HG03457 (cell line): Measurements from ENCODE around the gene CDK2AP2.

Source experiments
- ATAC-seq: cut with Tn5 transposase; IDR thresholded peaks from one replicate; pipeline ENCODE4 v1.9.1; 2021; ENCODE audit warnings: moderate number of reproducible peaks; ENCODE audit not compliant: unreplicated experiment

CDK2AP2 gene

DNA sequence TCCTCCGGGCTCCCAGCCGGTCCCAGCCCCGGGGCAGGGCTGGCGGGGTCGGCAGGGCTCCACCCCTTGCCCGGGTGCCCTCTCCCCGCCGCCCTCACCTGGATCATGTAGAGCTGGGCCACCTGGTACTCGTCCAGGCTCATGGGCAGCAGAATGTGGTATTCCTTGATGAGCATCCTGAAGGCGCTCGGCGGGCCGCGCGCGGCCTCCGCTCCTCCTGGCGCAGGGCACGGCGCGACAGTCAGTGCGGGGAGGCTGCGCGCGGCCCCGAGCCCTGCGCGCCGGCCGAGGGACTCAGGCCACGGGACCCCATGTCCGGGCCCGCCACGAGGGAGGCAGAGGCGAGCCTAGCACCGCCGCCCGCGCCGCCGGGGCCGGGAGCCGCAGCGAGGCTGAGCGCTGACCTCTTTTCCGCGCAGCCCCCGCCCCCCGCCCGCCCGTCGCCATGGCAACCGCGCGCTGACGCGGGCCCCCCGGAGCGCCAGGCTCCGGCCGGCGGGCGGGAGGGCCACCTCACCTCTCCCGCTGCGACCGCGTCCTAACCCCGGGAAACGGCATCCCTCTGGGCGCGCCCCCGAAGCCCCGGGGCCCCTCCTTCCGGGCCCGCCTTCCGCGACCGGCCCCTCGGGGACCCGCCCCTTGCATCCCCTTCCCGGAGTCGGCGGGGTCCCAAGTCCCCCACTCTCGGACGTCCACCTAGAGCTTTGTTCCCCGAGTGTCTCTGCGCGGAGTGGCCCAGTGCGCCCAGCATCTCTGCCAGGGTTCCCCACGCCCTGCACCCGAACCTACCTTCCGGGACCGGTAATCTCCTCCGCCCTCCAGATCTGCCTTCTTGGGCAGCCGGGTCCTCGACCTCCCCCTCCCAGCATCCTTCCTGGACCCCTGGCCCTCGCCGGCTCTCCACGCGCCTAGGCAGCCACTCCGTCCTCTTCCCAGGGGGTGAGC lies 3.7 kb downstream of the CDK2AP2 start:
- no peak for ATAC-seq

DNA sequence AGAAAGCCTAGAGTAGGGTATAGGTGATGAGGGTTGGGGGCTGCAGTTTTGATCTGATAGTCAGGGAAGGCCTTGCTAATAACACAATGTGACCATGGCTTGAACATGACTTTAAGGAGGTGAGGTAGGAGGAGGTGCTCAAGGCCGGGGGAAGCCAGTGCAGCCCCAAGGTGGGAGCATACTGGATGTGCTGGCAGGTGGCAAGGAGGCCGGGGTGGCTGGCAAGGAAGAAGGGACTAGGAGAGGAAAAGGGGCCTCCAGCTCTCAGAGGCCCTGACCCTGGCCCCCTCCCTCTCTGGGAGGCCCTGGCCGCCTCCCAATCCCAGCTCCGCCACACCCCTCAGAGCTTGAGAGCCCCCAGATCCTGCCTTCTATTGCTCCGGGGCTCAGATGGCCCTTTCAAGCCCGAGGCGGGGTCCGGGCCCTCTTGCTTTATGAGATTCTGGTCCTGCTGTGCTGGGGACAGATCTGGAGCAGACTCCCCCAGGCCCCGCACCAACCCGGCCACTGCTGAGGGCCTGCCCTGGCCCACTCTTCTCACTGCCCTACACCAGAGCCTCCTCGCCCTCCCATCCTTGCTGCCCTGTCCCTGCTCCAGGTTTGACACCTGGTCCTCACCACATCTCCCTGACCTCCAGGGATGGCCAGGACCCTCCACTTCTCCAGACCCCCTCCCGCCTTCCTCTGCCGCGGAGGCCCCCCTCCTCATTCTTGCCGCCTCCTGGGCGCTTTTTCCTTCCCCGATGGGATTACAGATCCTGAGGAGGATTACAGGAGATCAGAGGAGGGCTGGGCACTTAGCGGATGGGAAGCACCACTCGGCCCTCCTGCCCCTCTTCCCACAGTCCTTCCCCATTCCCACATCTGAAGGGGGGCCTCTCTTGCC lies 4.6 kb downstream of the CDK2AP2 start:
- no peak for ATAC-seq

DNA sequence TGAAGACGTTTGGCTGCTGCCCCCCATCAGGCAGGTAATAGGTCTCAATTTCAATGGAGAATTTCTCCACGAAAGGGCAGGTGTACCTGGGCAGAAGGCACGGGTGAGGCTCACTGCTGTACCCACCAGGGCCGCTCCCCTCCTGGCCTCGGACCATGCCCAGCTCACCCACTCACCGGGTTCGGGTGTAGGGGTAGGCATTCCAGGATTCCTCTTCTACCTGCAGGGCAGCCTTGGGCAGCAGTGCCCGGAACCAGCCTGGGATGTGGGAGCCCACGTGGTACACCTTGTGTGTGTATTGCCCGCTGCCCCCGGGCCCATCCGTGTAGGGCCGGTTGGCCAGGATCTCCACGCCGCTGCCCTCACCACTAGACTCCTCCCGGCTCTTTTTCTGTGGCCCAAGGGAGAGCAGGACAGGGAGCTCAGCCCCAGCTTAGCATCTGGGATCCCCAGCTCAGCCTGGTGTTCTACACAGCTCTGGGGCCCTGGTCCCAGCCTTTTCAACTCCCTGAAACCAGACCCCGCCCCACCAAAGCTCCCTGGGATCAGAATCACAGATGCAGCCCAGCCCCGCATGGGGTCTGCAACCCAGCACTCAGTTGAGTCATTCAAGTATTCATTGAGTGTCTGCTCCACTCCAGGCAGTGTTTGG lies 5.5 kb downstream of the CDK2AP2 start:
- no peak for ATAC-seq

DNA sequence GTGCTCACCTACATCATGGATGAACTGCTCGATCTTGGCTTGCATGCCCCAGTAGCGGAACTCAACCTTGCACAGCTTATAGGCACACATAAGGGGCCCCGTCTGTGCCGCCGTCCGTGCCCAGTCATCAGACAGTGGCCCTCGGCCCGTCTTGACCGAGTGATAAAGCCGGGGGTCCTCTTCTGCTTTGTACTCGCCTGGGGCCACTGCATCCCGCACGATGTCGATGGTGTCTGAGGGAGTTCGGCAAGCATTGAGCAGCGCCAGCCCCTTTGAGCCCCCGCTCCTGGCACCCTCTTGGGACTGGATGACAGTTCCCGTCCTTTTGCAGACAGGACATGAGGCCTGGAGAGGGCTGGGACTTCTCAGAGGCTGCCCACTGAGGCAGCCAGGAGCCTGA lies 6.1 kb downstream of the CDK2AP2 start:
- no peak for ATAC-seq

DNA sequence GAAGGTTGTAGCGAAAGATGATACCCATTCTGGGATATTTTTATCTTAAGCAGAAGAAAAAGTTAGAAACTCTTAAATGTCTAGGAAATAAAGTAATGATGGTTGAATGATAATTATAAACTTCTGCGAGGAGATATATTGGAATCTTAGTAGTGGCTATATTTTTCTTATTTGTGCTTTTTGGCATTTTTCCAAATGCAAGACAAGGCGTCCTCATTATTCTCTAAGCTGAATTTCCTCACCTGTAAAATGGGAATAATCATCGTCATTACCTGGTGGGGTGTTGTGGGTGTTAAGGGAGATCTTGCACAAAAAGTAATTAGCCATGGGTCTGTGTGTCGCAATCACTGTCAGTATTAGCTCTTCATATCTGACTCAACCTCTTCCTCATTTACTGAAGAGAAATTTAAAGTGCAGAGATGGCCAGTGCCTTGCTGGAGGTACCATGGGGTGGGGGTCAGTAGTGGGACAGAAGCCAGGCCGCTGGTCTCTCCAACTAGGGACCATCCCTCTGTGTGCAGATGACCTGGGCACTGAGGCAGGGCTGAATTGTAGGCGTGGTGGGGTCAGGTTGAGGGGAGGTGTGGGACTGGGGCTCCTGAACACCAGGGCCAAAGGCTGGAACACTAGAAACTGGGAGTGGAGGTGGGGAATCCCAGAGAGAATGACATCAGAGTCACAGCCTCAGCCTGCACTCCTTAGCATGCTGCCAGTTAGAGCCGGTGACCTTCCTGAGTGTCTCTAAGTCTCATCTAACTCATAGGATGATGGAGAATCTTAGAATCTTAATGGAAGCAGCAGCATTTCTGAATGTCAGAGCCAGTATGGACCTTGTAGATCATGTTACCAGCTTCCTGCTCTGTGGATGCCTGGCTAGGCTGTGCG lies 6.9 kb downstream of the CDK2AP2 start:
- no peak for ATAC-seq

DNA sequence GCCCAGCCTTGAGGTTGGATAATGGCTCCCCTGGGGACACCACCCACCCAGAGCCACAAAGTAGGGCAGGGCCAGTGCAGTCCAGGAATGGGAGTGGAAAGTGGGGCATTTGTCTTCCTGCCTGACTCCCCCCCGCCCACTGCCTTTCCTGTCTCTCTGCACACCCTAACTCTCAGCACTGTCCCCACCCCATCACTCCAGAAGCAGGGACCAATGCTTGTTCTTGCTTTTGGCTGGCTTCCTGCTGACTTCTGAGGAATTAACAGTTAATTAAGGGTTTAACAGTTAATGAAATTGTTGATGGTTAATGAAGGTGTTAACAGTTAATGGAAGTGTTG lies 7.5 kb downstream of the CDK2AP2 start:
- ATAC-seq, result no peak

DNA sequence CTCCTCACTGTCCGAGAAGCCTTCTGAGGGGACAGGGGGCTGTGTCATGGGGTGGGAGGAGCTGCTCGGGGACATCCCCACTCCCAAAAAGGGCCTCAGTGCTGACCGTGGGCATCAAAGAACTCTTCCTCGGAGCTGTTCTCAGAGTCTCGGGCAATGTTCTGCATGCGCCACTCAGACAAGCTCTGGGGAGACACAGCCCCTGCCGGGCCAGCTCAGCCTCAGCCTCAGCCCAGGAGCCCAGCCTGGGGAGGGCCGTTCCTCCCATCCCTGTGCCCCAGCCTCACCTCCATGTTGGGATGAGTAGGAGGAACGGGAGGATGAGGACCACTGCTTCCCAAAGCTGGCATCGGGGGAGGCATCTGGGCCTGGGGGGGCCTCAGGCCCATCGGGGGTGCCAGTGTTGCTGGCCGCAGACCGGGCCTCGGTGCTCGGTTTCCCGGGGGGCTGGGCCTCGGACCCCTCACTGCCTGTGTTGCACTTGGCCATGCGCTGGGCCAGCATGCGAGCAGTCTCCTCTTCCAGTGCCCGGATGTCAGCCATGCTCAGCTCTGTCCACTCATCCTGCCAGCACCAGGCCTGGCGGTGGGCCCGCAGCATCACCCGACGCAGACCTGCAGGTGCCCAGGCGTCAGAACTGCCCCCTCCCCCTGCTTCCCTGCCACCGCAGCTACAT lies 8.0 kb downstream of the CDK2AP2 start:
- no peak for ATAC-seq

DNA sequence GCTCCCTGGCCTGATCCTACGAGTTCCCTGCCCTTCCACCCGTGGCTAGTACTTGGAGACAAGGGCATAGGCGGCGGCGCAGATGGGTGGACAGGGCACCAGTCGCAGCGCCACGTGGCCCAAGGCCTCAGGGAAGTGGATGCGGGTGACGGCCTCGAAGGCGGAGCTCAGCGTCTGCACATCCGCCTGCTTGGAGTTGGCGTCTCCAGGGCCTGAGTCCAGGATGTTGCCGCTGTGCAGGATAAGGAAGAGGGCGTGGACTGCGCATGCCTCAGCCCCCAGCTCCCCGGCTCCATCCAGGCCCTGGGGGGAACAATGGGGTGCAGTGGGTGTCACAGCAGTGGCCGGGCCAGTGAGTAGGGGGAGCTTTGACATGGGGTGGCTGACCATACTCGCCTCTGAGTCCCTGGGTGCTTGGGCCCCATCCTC lies 9.4 kb downstream of the CDK2AP2 start:
- no peak for ATAC-seq

DNA sequence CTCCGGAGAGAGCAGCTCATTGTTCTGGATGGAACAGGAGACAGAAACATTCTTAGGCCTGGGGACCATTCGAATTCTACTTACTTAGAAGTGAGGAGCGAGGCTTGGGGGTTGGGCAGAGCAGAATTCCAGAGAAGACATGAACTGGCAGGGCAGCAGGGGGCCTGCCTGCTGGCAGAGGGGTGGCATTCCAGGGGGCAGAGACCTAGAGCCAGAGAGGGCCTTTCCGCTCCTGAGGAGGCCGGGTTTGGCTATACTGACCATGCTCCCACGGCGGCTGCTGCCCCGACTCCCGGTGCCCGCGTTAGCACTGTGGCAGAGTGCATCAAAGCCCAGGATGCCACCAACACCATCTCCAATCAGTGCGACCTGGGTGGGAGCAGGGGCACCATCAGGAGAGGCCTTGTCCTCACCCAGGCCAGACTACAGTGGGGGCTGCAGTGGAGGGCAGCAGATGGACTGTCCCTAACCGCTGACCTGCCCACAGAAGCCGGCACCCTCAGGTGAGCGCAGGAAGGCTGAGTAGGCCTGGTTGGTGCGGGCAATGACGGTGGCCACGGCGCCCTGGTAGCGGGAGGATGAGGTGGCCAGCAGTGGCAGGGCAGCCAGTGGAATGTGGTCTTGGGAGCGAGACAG lies 10.2 kb downstream of the CDK2AP2 start:
- ATAC-seq, result no peak

DNA sequence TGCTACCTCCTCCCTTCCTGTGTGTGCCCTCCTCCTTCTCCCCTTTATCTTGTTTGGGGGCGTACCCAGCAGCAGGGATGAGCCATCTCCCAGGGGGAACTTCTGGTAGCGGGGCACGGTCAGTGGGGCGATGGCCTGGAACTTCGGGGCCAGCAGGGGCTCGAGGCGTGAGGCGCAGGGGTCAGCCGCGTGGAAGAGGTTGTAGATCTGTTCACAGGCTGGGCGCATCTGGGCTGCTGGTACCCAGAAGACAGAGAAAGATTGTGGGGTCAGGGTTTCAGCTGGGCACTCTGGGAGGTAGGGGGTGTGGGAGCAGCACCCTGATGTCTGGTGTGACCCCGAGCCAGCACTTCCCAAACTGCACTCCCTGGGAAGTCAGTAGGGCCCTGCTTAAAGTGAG lies 11.8 kb downstream of the CDK2AP2 start:
- ATAC-seq, result no peak

DNA sequence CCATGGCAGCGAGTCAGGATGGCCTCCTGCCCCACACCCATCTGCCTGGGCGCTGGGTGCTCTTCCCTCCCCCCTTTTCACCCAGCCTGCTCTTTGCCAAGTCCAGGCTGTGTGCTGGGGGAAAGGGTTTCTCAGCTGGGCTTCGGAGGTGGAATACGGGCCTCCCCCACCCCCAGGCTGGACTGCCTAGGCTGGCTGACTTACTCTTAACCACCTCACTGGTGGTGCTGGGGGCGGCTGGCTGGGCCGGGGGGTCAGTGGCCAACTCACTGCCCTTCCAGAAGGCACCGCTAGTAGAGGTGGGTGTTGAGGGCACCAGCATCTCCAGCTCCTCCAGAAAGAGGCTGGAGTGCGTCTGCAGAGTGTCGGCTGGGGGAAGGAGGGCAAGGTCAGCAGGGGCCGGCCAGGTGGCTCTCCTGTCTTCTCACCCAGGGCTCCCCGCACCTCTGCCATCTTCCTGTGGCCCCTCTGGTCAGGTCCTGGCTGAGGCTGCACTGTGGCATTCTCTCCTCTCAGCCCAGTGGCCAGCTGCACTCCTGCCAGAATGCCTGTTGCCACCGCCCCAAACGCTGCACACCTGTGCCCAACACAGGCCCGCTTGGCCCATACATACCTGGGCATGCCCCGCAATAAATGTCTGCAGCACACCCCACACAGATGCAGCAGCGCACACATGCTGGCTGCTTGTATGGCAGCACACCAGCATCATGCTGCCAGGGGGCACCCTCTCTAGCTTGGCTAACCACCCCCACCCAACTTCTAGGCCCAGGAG lies 12.5 kb downstream of the CDK2AP2 start:
- ATAC-seq, result no peak

DNA sequence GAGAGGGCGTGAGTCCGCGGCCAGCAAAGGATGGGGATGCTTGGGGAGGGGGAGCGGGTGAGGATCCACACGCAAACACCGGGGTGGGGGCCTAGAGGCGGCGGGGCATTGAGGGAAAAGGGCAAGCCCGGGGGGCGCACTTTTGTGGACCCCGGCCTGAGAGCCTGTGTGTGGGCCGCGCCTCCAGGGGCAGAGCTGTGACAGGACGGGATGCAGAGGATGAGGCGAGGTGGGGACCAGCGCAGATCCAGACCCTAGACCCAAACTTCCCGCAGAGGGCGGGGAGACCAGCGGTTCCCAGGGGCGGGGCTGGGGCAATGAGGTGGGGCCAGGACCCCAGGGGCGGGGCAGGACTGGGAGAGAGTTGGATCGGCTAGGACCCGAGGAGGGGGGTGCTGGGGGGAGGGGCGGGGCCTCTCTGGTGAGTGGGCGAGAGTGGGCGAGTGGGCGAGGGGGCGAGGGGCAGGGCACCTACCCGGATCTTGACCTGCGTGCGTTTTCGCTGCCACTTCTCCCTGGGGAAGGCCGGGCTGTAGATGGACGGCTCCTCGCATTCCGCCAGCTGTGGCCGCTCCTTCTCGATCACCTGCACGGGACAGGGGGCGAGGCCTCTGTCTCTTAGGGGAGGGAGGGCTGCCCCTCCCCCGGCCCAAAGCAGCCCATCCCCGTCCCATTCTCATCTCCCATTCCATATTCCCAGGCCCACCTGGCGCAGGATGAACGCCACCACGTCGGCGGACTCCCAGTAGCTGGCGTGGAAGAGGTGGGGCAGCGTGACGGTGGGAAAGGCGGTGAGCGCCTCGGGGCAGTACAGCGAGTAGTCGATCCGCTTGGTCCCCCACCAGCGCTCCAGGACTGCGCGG lies 13.4 kb downstream of the CDK2AP2 start:
- ATAC-seq, result no peak

DNA sequence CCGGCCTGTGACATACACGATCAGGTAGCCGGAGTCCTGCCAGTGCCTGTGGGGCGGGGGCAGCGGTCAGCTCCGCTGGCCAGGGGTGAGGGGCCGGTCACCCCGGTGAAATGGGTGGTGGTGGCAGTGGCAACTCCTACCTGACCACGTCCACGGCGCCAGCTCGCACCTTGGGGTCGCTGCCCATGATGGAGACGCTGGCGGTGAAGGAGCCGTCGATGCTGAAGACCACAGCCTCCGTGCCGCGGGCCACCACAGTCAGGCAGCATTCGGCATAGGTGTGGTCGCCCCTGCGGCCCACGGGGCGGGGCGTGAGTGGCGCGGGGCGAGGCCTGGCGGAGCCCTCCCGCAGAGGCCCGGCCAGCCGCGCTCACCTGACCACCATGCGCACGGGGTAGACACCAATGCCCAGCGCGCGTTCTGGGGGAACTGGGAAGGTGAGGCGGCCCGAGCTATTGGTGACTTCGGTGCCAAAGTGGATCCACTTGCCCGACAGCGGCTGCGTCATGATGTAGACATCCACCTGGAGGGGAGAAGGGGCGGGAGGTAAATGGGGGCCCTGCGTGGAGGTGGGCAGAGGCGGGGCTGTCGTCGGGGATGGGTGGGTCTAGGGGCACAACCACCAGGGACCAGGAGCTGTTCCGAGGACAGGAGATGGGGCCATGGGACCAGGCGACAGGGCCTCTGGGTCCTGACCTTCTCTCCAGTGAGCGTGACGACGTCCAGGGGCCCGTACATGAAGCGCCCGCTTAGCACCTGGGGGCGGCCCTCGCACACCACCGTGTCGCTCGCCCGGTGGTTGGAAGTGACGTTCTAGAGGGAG lies 14.2 kb downstream of the CDK2AP2 start:
- no peak for ATAC-seq

DNA sequence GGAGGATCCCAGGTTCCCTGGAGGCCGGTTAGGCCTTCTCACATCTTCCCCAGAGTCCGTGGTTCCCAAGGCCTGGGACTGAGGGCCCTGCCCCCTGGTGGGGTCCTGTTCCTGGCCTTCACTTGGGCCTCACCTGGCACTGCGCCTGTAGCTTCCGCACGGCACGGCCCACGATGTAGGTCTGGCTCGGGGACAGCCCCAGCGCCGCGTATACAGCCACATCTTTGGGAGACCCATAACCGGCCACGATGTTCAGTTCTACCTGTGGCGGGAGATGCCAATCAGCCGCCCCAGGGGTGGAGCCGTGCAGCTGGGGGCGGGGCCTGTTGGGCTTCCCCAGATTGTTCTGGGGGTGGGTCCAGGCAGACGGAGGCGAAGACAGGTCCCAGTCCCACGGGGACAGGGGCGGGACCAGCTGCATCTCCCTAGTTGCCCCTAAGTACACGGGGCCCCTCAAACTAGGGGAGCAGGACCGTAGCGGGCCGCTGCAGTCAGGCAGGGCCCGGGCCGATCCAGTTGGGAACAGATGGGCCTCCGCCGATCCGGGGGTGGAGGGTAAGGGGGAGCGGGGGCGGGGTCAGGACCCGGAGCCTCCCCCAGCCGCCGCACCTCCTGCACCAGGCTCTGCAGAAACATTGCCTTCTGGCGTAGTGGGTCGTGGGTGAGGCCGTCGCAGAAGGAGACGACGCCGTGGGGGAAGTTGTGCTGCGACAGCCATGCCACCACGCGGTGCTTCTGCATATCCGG lies 15.0 kb downstream of the CDK2AP2 start:
- ATAC-seq, result no peak

DNA sequence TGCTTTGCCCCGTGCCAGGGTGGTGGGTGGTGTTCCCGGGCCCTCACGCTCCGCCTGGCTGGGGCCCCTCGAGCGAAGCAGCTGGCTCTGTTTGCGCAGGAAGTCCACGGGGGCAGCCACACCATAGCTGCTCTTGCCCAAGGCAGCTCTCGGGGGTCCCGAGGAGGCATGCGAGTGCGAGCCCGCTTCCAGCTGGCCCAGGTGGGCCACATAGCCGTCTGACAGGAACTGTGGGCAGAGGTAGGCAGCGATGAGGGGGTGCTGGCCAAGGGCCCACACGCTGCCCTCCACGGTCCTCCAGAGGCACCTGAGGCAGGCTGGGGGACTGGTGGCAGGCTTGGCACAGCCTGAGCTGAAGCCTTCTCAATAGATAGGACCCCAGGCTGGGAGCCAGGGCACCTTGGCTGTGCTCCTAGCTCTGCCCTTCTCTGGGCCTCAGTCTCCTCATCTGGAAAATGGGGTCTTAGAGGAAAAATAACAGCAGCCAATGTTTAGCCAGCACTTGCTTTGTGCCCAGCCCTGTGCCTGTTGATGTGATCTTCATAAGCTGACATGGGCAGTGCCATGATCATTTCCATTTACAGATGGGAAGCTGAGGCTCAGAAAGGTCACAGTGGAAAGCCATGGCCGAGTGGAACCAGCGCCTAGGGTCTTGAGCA lies 15.8 kb downstream of the CDK2AP2 start:
- no peak for ATAC-seq
